Liver (tissue), 3 donors: ENCODE data around the gene TOGARAM2.

ENCODE experiments used
- EGR1 ChIP-seq, 2 donors: IDR thresholded peaks; 2 replicates each; pipeline ENCODE4 v1.6.1; 2016 to 2018; ENCODE audit warnings: antibody characterized with exemption in 2 of 2, low read depth in 2 of 2
- FOXA1 ChIP-seq: IDR thresholded peaks from 2 replicates; pipeline ENCODE4 v1.6.1; 2016; ENCODE audit warnings: antibody characterized with exemption
- GABPA ChIP-seq, 2 donors: IDR thresholded peaks in 1 of 2; conservative IDR thresholded peaks in 1 of 2; 2 replicates each; pipeline ENCODE4 v1.6.1; 2016; ENCODE audit warnings: antibody characterized with exemption in 2 of 2, mild to moderate bottlenecking in 1 of 2, moderate library complexity in 1 of 2
- HNF4A ChIP-seq, 2 donors: conservative IDR thresholded peaks; 2 replicates each; pipeline ENCODE4 v1.6.1; 2016; ENCODE audit warnings: antibody characterized with exemption in 2 of 2, mild to moderate bottlenecking in 2 of 2
- HNF4G ChIP-seq: IDR thresholded peaks from 2 replicates; pipeline ENCODE4 v1.6.1; 2016; ENCODE audit warnings: antibody characterized with exemption
- RXRA ChIP-seq, 2 donors: IDR thresholded peaks; 2 replicates each; pipeline ENCODE4 v1.6.1; 2017 to 2018; ENCODE audit warnings: antibody characterized with exemption in 2 of 2, mild to moderate bottlenecking in 1 of 2
- TAF1 ChIP-seq: conservative IDR thresholded peaks from 2 replicates; pipeline ENCODE4 v1.6.1; 2016; ENCODE audit warnings: antibody characterized with exemption, mild to moderate bottlenecking
- YY1 ChIP-seq: IDR thresholded peaks from 2 replicates; pipeline ENCODE4 v1.6.1; 2016; ENCODE audit warnings: antibody characterized with exemption, mild to moderate bottlenecking
- TF ChIP-seq, protein P1 (sequence below): fragments of 150-350 bp; IDR thresholded peaks from 2 replicates; pipeline ENCODE4 v1.5.1; 2017; ENCODE audit warnings: improper control_type of control experiment, low read depth, low read length; ENCODE audit not compliant: missing input control
- TF ChIP-seq, protein P2 (sequence below): IDR thresholded peaks from 2 replicates; pipeline ENCODE4 v1.6.1; 2016; ENCODE audit warnings: antibody characterized with exemption
- TF ChIP-seq, protein P3 (sequence below): IDR thresholded peaks from 2 replicates; pipeline ENCODE4 v1.6.1; 2016; ENCODE audit warnings: antibody characterized with exemption
- TF ChIP-seq, protein P4 (sequence below): IDR thresholded peaks from 2 replicates; pipeline ENCODE4 v1.6.1; 2016; ENCODE audit warnings: antibody characterized with exemption
- donor health status: healthy.
- donor health status: healthy.

DNA sequence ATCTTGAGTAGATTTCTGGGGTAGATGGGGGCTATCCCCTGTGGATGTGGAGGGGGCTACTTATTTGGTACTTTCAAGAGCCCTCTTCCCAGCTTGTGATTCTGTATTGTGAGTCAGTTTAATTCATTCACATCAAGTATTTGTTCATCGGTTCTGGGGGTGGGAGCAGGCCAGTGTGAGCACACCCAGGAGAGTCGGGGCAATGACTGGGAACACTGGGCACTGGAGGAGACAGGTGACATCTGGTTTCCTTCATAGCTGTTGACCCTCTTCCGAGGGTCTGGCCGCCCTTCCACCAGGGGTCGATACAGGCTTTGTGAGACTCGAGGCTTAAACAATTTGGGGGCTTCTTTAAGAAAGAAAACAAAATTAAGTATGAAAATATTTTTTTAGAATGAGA lies 2.5 kb upstream of the TOGARAM2 start:
- TF ChIP-seq, protein P1, sequence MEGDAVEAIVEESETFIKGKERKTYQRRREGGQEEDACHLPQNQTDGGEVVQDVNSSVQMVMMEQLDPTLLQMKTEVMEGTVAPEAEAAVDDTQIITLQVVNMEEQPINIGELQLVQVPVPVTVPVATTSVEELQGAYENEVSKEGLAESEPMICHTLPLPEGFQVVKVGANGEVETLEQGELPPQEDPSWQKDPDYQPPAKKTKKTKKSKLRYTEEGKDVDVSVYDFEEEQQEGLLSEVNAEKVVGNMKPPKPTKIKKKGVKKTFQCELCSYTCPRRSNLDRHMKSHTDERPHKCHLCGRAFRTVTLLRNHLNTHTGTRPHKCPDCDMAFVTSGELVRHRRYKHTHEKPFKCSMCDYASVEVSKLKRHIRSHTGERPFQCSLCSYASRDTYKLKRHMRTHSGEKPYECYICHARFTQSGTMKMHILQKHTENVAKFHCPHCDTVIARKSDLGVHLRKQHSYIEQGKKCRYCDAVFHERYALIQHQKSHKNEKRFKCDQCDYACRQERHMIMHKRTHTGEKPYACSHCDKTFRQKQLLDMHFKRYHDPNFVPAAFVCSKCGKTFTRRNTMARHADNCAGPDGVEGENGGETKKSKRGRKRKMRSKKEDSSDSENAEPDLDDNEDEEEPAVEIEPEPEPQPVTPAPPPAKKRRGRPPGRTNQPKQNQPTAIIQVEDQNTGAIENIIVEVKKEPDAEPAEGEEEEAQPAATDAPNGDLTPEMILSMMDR = no peak
- TF ChIP-seq YY1 (no peak), EGR1 (IDR thresholded peaks at IDR 0.05; ENCODE audit: low read depth in 2 of 2) (no peak), RXRA (IDR thresholded peaks at IDR 0.05) (no peak), FOXA1 (no peak), GABPA (IDR thresholded peaks at IDR 0.05 in 1 of 2, conservative IDR thresholded peaks at IDR 0.05 in 1 of 2) (no peak), HNF4G (no peak), TAF1 (no peak), HNF4A (conservative IDR thresholded peaks at IDR 0.05) (no peak)
- TF ChIP-seq, protein P2, sequence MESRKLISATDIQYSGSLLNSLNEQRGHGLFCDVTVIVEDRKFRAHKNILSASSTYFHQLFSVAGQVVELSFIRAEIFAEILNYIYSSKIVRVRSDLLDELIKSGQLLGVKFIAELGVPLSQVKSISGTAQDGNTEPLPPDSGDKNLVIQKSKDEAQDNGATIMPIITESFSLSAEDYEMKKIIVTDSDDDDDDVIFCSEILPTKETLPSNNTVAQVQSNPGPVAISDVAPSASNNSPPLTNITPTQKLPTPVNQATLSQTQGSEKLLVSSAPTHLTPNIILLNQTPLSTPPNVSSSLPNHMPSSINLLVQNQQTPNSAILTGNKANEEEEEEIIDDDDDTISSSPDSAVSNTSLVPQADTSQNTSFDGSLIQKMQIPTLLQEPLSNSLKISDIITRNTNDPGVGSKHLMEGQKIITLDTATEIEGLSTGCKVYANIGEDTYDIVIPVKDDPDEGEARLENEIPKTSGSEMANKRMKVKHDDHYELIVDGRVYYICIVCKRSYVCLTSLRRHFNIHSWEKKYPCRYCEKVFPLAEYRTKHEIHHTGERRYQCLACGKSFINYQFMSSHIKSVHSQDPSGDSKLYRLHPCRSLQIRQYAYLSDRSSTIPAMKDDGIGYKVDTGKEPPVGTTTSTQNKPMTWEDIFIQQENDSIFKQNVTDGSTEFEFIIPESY = no peak
- TF ChIP-seq, protein P3, sequence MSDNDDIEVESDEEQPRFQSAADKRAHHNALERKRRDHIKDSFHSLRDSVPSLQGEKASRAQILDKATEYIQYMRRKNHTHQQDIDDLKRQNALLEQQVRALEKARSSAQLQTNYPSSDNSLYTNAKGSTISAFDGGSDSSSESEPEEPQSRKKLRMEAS = no peak
- TF ChIP-seq, protein P4, sequence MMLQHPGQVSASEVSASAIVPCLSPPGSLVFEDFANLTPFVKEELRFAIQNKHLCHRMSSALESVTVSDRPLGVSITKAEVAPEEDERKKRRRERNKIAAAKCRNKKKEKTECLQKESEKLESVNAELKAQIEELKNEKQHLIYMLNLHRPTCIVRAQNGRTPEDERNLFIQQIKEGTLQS = no peak
